AG09319 (cell line): ENCODE results near the gene EMX1.

Experiments
- DNase-seq: peaks from one replicate; pipeline ENCODE4 v3.0.0-alpha.2; 2010; ENCODE audit warnings: low read depth; ENCODE audit errors: extremely low read depth
- CTCF ChIP-seq: IDR thresholded peaks from 2 replicates; pipeline ENCODE4 v1.5.1; 2011; ENCODE audit warnings: low read depth, mild to moderate bottlenecking, inconsistent platforms, low read length, moderate library complexity

Gene EMX1

GRCh38 chr2:72946466-72946865 lies 29.1 kb downstream of the EMX1 start:
- no peak for DNase-seq
- TF ChIP-seq CTCF, result no peak

DNA sequence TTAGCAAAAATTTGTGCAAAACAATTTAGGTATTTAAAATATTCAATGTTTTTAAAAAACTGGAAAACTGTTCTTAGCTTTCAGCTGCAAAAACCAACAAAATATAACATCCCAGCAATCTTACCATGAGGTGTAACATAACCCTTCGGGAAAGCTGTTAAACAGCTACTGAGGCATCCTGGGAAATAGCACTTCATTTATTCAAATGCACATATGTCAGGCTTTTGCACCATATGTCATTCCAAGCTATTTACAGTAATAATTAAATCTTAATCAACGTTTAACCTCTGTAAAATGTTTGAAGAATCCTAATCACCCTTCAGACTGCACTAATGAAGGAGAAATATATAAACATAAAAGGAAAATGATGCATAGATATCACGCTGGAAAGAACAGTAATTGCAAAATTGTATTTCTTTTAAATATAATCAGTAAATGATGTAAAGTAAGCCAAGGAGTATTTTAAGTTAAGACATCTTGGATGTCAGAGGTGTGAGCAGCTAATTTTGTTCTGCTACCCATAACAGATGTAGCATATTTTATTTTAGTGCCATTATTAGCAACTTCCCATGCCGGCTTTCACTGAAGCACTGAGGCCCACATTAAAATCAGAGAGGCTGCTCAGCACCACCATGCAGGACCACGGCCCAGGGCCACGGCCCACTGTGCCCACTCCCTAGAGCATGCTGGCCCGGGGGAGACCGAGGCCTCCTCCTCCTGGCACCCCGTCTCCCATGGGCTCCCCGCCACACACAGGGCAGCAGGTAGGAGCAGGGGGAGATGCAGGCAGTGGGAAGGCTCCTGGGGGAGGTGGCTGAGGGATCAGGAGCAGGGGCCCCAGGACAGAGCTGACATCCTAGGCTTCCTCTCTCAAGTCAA lies 30.9 kb downstream of the EMX1 start:
- no peak for DNase-seq

DNA sequence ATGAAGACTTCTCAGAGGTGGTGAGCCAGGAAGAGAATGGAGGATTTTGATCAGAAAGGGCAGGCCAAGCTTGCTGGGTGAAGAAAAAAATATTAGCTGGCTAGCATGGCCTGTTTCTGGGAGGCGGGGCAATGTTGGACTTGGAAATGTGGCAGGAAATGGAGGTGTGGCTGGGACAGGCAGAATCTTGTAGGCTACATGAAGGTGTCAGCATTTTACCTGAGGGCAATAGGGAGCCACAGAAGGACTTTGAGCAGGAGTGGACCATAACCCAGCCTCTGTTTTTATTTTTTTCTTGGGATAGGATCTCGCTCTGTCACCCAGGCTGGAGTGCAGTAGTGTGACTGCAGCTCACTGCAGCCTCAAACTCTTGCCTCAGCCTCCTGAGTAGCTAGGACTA lies 31.7 kb downstream of the EMX1 start:
- DNase-seq, result no peak
- no peak for TF ChIP-seq CTCF

More for the DNA sequence above, 30.9 kb downstream of the EMX1 start:
- TF ChIP-seq CTCF, result no peak

DNA sequence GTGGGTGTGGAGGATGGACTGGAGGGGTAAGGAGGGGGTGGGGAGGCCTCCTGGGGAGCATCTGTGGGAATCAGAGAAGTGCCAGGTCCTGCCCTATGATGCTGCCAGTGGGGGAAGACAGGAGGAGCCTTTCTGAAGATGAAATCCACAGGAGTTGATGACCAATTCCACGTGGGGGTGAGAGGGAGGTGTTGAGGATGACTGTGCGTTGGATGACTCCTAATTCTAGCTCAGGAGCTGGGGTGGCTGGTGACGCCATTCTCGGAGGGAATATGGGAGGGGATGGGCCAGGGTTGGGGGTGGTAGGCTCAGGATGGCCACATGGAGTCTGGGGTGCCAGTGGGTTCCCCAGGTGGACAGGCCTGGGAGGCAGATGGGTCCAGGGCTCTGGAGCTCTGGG lies 32.3 kb downstream of the EMX1 start:
- no peak for DNase-seq
- no peak for TF ChIP-seq CTCF

GRCh38 chr2:72950558-72951255 lies 33.4 kb downstream of the EMX1 start:
- DNase-seq, result no peak
- no peak for TF ChIP-seq CTCF

DNA sequence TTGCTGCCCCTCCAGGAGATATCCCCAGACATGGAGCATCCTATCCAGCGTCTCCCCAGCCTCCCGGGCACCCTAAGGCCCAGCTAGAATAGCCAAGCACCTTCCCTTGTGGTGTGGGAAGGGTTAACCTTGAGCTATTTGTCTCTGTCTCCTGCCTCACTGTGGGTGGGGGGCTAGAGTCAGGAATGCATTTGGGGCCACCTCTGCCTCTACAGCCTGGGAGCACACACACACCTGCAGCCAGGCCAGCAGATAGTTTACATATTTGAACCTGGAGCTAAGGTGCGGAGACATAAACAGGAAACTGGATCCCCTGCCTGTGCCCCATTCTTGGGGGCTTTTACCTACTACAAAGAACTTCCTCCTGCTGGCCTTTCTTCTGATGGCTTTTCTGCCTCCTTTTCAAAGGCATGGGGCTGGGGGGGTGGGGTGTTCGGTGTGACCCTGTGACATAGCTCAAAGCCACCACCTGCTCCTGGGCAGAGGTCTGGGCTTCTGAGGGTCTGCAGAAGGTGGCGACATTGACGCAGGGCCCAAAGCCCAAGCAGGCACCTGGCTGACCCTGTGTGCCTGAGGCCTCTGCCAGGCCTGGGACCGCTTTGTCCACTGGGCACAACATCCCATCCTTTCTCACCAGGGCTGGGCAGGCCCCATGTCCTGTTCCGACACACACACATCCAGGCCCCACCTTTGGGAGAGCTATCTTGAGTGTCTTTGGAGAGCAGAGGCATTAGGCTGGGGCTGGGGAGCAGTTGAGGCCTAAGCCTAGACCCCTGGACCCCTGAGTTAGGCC lies 34.2 kb downstream of the EMX1 start:
- TF ChIP-seq CTCF, result no peak
- no peak for DNase-seq
